ENCODE data around the gene SLC5A11.
"Not testable (repeated sequence)": the region's sequence is repeated elsewhere in the genome, so short reads cannot be mapped to it uniquely, and the experiment has no call there.

Gene SLC5A11

DNA sequence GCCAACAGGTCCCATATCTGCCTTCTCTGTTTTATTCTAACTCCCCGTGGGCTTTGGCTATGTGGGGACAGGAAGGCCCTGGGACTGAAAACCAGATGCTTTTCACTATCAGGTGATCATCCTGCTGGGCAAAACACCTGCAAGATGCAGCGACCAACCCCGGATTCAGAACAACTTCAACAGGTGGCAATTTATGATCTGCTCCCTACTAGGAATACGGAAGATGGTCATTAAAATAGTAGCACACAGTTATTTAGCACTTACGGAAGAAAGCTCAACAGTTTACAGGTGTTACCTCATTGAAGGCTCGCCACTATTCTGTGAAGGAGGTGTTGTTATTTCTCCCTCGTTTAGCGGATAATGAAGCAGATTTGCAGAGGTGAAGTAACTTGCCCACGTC, 7.8 kb upstream of the SLC5A11 start:
- DNase-seq = no peak

DNA sequence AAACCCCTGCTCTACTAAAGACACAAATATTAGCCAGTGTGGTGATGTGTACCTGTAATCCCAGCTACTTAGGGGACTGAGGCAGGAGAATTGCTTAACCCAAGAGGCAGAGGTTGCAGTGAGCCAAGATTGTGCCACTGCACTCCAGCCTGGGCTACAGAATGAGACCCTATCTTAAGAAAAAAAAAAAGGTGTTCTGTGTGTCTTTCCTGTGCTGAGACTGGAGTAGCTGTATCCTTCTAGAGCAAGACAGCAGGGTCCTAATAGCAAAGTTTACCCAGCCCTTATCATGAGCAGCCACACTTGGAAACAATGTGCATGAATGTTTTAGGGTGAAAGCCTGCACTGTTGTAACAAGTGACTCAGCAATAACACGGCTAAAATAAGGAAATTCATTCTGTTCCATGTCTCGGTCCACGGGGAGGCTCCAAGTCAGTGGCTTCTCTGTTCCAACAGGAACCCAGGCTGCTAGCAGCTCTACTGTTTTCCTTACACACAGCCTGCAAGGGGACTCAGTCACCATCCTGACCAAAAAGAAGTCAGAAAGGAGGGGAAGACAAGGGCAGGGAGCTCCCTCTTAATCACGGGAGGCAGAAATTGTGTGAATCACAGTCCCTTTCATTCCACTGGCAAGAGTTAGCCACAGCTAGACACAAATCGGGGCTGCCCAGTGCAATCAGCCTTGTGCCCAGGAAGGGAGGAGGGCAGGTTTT, 7.1 kb upstream of the SLC5A11 start:
- DNase-seq = no peak

DNA sequence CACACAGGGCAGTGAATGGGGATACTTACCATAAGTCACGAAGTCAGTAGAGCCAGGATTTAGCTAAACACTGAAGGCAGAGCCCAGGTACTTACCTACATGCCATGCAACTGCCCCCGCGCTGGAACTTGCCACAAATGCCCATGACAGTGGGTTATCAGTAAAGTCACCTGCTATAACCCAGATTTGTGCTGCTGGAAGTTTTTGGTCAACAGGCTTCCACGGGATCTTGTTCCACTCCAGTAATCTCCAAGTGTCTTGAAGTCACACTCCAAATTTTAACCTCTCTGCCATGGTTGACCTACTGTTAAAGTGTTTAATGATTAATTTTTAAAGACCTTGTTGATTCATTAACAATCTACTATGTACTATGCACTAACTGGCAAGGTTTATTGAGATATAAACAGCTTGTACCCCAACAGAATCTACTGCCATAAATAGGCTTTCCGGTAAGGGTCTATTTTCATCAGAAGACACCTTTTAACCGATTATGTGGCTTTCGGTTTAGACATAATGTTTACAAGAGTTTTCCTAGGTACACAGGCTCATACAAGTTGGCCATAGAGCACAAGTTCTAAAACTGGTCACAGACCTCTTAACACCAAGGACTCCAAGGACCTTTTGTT, 6.3 kb upstream of the SLC5A11 start:
- no peak for DNase-seq

DNA sequence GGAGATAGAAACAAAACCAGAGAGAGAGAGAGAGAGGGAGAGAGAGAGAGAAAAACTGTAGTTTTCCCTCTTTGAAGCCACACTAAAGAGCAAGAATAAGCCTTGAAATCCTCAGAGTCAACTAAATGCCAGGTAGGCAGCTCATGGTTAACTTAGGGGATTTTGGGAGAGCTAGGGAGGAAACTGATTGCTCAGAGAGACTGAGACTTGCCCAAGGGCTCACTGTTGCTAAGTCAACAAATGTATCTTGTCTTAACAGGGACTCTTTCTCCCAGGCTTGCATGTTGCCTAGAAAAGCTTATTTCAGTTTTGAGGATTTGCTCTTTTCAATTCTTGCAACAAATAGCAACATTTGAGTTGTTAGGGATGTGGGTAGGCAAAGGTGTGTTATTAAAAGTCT, 4.5 kb upstream of the SLC5A11 start:
- no peak for DNase-seq

DNA sequence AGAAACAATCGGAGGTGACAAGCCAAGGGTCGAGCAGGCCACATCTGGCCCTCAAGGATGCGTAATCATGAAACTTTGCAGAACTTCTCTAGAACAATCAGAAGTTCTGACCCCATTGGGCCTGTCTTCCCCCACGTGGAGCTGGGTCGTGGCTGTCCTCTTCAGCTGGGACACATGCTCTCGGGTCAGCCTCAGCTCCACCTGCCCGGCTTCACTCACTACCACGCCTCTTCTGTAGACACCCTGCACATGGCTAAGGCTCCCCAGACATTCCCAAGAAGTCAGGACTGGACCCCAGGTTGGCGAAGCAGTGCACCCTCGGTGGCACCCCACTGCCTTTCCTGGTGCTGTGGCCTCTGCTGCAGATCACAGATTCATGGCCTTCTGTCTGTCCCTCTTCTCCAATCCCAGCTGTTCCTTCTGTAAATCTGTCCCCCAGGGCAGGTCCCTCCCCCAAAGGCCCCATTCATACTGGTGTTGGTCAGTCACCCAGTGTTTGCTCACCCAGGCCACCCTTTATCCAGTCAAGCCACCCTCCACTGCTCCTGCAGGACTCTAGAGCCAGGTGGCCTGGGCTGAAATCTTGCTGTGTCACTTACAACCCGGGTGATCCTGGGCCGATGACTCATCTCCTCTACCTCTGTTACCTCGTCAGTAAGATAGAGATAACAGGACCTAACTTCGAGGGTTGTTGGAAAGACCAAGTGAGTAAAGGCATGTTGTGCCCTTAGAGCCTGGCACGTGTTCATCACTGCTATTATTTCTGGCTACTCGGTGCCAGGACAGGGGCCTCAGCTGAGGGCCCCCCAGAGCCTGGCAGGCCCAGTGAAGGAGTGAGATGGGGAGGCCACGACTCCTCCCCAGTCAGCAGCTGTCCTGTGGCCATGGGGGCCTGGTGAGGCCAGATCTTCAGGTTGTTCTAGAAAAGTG, 1.4 kb upstream of the SLC5A11 start:
- no peak for DNase-seq

DNA sequence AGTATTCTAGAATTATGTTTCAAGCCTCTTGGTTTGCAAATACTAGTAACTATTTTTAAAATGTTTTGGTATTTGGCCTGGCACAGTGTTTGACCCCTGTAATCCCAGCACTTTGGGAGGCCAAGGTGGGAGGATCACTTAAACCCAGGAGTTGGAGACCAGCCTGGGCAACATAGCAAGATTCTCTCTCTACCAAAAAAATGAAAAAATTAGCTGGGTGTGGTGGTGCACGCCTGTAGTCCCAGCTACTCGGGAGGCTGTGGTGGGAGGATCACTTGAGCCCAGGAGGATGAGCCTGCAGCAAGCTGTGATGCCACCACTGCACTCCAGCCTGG, 765 bp upstream of the SLC5A11 start:
- DNase-seq = not testable (repeated sequence)

DNA sequence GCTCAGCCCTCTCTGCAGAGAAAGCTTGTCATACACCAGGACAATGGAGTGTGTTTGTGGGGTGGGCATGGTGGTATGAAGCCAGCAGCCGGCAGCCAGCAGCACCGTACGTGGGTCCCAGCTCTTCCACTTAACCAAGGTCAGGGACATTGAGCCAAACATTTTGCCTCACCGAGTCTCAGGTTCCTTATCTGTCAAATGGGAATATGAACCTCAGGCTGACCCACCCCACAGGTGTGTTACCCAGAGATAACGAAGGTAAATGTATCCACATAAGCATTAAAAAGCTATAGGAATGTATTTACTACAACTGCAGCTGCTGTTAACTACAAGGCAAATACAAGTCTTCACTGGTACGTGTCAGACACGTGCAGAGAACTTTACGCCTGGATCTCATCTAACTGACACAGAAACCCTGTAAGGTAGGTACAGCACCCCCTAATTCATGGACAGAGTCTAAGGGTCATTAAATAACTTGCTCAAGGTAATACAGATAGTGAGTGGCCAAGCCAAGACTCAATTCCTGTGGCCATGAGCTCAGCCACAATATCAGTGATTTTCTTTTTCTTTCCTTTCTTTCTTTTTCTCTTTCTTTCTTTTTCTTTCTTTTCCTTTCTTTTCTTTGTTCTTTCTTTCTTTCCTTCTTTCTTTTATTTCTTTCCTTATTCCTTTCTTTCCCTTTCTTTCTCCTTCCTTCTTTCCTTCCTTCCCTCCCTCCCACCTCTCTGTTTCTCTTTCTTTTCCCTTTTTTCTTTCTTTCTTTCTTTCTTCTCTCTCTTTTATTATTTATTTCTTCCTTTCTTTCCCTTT, 990 bp downstream of the SLC5A11 start:
- DNase-seq = no peak

DNA sequence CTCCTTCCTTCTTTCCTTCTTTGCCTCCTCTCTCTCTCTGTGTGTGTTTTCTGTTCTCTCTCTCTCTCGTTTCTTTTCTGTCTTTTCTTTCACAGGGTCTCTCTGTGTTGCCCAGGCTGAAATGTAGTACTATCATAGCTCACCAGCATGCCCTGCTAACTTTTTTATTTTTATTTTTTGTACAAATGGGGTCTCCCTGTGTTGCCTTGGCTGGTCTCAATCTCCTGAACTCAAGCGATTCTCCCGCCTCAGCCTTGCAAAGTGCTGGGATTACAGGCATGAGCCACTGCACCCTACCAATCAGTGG, 1.5 kb downstream of the SLC5A11 start:
- DNase-seq = no peak

DNA sequence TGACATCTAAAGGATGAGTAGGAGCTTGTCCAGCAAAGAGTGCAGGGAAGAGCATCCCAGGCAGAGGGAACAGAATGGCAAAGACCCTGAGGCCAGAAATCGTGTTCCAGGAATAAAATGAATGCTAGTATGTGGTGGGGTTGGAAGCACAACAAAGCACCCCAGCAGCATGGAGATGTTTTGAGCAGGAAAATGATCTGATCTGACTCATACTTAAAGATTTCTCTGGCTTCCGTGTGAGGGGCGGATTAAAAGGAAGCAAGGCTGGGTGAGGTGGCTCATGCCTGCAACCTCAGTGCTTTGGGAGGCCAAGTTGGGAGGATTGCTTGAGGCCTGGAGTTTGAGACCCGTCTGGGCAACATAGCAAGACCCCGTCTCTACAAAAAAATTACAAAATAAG, 2.3 kb downstream of the SLC5A11 start:
- no peak for DNase-seq

DNA sequence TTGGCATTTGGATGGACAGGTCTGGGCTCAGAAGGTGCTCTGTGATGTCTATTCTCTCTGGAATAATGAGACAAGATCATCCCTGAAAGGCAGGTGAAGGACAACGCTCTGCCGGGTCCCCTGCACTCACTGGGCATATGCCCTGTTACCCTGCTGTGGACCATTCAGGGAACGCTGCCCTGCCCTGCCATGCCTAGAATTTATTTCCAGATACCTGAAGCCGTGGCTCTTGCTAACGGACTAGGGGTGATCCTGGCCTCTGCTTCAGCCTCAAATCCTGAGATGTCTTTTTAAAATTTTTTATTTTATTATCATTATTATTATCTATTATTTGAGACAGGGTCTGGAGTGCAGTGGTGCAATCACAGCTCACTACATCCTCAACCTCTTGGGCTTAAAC, 3.9 kb downstream of the SLC5A11 start:
- no peak for DNase-seq

DNA sequence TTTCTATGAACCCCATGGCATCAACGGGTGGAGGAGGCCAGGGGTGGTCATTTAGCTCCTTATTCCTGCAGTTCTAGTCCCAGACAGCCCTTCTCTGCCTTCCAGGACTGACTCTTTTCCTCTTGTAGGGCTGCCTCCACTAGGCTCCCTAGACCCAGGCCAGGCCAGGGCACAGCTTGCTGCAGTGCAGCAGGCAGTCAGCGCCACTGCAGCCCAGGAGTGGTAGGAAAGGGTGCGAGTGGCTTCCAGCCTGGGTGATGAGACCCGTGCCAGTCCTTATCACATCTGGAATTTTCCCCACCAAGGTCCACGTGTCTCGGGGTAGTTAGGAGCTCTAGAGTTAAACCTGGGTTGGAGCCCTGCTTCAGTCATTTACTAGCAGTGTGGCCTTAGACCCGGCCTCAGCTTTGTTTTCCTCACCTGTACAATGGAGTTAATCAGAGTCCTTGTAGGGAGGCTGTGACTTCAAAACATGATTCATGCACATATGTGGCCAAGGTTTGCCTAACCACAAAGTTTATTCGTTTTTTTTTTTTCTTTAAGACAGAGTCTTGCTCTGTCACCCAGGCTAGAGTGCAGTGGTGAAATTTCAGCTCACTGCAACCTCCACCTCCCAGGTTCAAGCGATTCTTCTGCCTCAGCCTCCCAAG, 4.7 kb downstream of the SLC5A11 start:
- DNase-seq = no peak

DNA sequence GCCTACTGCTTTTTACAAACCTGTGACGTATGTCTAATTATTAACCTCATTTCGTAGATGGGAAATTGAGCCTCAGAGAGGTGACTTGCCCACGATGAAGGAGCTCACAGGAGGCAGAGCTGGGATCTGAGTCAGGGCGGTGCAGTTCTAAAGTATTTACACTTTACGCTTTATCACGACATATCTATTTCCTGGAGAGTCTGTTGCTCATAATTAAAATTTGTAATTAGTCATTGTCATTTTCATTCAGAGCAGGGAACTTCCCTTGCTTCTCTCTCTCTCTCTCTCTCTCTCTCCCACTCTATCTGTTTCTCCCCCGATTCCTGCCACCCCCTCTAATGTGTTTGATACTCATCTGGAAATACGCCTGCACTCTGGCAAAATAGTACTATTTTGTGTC, 5.9 kb downstream of the SLC5A11 start:
- no peak for DNase-seq

DNA sequence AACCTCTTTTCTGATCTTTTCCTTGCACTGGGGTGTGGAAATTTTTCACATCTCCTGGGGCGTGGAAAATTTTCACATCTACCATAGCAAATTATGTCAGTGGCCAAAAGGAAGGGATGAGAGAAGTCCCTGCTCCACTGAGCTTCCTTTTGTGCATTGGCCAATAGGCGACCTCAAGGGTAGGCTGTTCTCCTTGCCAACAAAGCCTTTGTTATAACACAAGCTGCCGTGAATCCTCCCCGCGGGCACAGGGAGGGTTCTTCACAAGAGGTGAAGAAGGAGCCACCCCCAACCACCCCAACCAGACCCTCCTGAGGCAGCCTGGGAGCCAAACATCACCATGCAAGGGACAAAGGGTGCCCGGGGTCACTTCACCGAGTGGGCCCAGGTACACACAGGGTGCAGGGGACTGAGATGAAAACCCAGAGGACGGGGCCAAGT, 6.5 kb downstream of the SLC5A11 start:
- DNase-seq = no peak

DNA sequence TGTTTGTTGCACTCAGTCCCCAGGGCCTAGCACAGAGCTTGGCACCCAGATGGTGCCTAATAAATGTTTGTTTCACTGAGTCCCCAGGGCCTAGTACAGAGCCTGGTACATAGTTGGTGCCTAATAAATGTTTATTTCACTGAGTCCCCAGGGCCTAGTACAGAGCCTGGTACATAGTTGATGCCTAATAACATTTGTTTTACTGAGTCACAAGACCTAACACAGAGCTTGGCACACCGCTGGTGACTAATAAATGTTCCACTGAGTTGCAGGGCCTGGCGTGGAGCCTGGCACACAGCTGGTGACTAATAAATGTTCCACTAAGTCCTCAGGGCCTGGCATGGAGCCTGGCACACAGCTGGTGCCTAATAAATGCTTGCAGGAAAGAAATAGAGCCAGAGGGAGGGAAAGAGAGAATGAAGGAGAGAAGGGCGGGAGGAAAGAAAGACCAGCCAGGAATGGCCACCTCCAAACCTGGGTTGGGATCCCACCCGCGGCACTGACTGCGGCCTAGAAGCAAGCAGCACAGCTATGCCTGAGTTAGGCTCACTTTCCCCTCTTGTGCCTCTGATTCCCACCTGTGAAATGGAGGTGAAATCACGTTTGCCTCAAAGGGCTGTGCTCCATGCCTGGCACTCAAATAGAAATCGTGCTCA, 7.5 kb downstream of the SLC5A11 start:
- DNase-seq = no peak

DNA sequence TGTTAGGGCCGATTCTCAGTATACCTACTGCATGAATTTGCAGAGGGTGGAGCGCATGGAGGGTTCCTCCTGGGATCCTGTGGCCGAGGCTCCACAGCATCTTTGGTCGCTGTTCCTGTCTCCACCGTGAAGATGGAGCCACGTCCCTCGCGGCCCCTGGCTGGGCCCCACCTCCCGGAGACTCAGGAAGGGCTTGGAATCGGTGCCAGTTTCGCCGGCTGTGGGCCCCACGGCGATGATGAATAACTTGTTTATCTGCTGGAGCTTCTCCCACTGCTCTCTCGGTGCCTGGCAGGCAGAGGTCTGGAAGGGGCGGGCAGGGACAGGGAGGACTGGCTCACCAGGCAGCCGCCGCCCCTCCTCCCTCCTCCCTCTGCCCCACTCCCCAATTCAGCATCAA, 8.1 kb downstream of the SLC5A11 start:
- DNase-seq = peak; percentile 30

DNA sequence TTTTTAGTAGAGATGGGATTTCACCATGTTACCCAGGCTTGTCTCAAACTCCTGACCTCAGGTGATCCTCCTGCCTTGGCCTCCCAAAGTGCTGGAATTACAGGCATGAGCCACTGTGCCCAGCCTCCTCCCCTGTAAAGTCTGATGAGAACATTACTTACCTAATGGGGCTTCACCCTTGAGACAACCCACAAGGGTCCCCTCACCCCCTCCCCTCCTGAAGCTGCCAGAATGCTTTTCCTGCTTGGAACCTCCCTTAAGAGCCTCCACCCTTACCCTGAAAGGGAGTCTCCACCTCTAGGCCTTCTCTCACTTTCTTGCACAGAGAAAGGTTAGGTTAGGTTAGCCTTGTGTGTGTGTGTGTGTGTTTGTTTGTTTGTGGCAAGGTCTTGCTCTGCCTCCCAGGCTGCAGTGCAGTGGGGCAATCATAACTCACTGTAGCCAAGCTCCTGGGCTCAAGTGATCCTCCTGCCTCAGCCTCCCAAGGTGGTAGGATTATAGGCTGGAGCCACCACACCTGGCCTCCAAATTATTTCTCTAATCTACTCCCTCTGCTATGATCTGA, 8.9 kb downstream of the SLC5A11 start:
- DNase-seq = no peak

DNA sequence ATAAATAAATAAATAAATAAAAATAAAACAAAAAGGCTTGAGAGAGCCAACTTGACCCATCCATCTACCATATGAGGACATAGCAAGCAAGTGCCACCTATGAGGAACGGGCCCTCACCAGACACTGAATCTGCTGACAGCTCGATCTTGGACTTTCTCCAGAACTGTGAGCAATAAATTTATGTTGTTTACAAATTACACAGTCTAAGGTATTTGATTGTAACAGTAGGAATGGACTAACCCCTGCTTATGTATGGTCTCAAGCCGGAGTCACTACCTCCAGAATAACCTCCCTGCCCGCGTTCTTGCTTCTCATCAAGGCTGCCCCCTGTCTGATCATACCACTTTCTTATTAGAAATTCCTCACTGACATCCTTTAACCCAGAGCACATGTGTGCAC, 9.9 kb downstream of the SLC5A11 start:
- no peak for DNase-seq

DNA sequence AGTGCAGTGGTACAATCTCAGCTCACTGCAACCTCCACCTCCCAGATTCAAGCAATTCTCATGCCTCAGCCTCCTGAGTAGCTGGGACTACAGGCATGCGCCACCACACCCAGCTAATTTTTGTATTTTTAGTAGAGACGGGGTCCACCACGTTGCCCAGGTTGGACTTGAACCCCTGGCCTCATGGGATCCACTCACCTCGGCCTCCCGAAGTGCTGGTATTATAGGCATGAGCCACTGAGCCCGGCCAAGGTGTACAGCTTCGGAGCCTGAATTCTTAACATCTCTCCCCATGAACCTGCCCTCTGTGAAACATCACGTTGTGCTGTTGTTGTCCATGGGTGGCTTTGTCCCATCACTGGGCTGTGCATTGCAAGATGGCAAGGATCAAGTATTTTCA, 11.1 kb downstream of the SLC5A11 start:
- DNase-seq = not testable (repeated sequence)

DNA sequence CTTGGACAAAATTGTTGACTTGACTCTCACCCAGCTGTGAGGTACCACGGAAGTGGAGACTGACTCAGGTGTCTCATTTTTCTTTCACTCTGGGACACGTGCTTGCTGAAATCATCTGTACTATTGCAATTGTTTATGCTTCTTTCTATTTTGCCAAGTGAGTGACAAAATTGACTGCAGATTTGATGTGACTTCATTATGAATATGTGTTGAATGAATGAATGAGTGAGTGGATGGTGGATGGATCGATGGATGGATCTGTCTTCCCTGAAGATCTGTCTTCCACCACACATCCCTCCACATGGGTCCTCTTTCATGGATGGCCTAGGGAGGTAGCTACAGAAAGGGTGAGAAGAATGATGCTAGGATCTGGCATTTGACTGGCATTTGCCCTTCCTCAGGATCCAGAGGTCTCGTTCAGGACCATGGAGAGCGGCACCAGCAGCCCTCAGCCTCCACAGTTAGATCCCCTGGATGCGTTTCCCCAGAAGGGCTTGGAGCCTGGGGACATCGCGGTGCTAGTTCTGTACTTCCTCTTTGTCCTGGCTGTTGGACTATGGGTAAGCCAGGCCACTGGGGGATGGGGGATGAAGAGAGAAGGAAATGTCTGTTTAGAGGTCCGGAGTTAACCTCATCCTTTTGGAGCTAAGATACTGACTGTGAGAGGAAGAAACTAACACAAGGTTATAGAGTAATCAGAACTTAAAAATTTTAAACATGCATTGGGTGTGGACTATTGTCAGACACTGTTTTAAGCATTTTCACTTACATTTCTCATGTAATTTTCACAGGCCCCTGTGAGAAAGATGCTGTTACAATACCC, 12.7 kb downstream of the SLC5A11 start:
- no peak for DNase-seq

DNA sequence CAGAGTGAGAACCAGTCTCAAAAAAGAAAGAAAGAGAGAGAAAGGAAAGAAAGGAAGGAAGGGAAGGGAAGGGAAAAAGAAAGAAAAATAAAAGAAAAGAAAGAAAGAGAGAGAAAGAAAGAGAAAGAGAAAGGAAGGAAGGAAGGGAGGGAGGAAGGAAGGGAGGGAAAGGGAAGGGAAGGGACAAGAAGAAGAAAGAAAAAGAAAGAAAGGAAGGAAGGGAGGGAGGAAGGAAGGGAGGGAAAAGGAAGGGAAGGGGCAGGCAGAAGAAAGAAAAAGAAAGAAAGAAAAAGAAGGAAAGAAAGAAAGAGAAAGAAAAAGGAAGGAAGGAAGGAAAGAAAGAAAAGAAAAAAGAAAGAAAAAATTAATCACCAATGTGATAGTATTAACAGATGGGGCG, 15.7 kb downstream of the SLC5A11 start:
- no peak for DNase-seq

All from NCI-H1092 (cell line).